ENCODE measurements around the gene TNPO2.

TNPO2 gene

GRCh38 chr19:12736995-12737834, 13.5 kb upstream of the TNPO2 start, which contains the start of gene GET3 (continued):
- TF ChIP-seq ZIC2 (tag by site-specific recombination; IDR thresholded peaks at IDR 0.05): no peak
- no peak for TF ChIP-seq ZSCAN5A (tag by site-specific recombination; IDR thresholded peaks at IDR 0.05)
- peak; percentile 88 for TF ChIP-seq ZNF639 (tag by site-specific recombination; IDR thresholded peaks at IDR 0.05)
- TF ChIP-seq PRDM4 (tag by site-specific recombination; IDR thresholded peaks at IDR 0.05): 0 out of 2 replicates have a peak, but pooled peaks have one; percentile 44
- no peak for TF ChIP-seq PBX3 (CRISPR knock-in tag; IDR thresholded peaks at IDR 0.05)
- no peak for TF ChIP-seq GLI2 (tag by site-specific recombination; IDR thresholded peaks at IDR 0.05; ENCODE audit: borderline replicate concordance, low read depth)
- TF ChIP-seq ZNF701 (tag by site-specific recombination; IDR thresholded peaks at IDR 0.05): no peak
- no peak for TF ChIP-seq ZNF302 (tag by site-specific recombination; IDR thresholded peaks at IDR 0.05; ENCODE audit: low read depth)
- no peak; the same call in 1 of the 2 replicates for TF ChIP-seq PATZ1 (tag by site-specific recombination; IDR thresholded peaks at IDR 0.05)
- no peak for TF ChIP-seq ZNF239 (tag by site-specific recombination; IDR thresholded peaks at IDR 0.05)
- TF ChIP-seq ZNF677 (tag by site-specific recombination; IDR thresholded peaks at IDR 0.05): no peak
- no peak for TF ChIP-seq ZNF114 (tag by site-specific recombination; IDR thresholded peaks at IDR 0.05)
- peak; percentile 89 for TF ChIP-seq HIC1 (tag by site-specific recombination; IDR thresholded peaks at IDR 0.05)
- no peak for TF ChIP-seq MEIS1 (CRISPR knock-in tag; IDR thresholded peaks at IDR 0.05; ENCODE audit: borderline replicate concordance)
- 0 out of 2 replicates have a peak, but pooled peaks have one; percentile 50 for TF ChIP-seq ZSCAN30 (tag by site-specific recombination; IDR thresholded peaks at IDR 0.05)
- TF ChIP-seq ATF2 (tag by site-specific recombination; IDR thresholded peaks at IDR 0.05; ENCODE audit: low read depth): no peak
- no peak for TF ChIP-seq FEZF1 (tag by site-specific recombination; IDR thresholded peaks at IDR 0.05)
- TF ChIP-seq ZNF626 (tag by site-specific recombination; IDR thresholded peaks at IDR 0.05): no peak
- no peak for TF ChIP-seq ZNF548 (tag by site-specific recombination; IDR thresholded peaks at IDR 0.05)
- TF ChIP-seq ZNF354C (tag by site-specific recombination; IDR thresholded peaks at IDR 0.05; ENCODE audit: borderline replicate concordance, low read depth): no peak
- TF ChIP-seq ZNF624 (tag by site-specific recombination; IDR thresholded peaks at IDR 0.05): no peak
- 0 out of 2 replicates have a peak, but pooled peaks have one; percentile 9 for TF ChIP-seq GLIS2 (tag by site-specific recombination; IDR thresholded peaks at IDR 0.05)
- TF ChIP-seq HOXA7 (CRISPR knock-in tag; IDR thresholded peaks at IDR 0.05; ENCODE audit: borderline replicate concordance): no peak
- no peak for TF ChIP-seq ZNF596 (tag by site-specific recombination; IDR thresholded peaks at IDR 0.05)
